GM10248 (cell line): ENCODE results near the gene HPS4.

ENCODE experiments used
- CTCF ChIA-PET: fragments of 300-600 bp; sonication (Branson Sonifier 250); formaldehyde crosslinking; extraction: SDS; loops from one replicate; lab custom pipeline; 2021; ENCODE audit warnings: antibody characterized with exemption; lab: Yijun Ruan, JAX
- POLR2A ChIA-PET: fragments of 350-650 bp; sonication (Branson Sonifier 250); formaldehyde crosslinking; extraction: SDS; loops from one replicate; lab custom pipeline; 2020; ENCODE audit warnings: antibody characterized with exemption; lab: Yijun Ruan, JAX
- DNase-seq: peaks from one replicate; pipeline ENCODE4 v3.0.0; 2012; ENCODE audit errors: extremely low spot score
- TF ChIP-seq, protein P1 (sequence below): IDR thresholded peaks from 2 replicates; pipeline ENCODE4 v1.5.1; 2012; ENCODE audit warnings: mild to moderate bottlenecking, low read depth; ENCODE audit errors: extremely low read depth, missing control alignments, control extremely low read depth

HPS4 gene

DNA sequence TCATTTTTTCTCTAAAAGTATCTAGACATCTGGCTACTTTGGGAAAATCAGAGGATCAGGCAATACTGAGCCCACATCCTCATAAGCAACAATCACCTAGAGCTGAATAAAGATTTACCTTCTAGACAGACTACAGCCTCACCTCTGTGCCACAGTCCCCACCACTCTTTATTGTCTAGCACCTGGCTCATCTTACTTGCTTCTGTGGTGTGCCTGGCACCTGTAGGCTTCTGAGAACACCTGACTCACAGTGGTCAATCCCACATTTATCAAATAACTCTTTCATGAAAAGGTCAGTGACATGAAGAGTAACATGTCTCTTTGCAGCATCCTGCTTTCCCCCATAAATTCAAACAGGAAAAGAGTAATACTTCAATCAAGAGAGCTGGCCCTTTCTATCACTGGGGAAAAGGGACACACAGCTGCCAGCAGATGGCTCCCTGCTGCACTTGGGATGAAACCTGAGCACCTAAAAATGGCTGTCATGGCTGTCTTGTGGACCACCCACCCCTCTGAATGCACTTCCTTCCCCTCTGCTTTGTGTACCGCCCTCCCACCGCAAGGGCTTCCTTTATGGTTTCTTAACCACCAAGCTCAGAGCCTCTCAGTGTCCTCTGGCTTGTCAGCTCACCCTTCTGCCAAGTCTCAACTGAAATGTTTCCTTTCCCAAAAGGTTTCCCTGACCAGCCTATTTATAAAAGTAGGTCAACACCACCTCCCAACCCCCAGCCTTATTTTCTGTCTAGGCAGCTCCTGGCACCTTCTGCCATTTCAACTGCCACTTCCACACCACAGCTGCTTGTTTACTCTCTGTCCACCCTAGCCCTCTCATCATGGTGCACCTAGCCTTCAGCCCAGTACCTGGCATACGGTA is 19.3 kb upstream of the HPS4 start:
- DNase-seq, result peak; percentile 66
- CTCF ChIA-PET, result interaction anchor here (0.7 to 4.4 kb wide), 20 partner anchors 8 to 162 kb away, joined by 3 to 23 read pairs (median 4); partner anchors contain the start of genes HPS4, SRRD and TFIP11
- POLR2A ChIA-PET, result no interaction called here
- TF ChIP-seq, protein P1, sequence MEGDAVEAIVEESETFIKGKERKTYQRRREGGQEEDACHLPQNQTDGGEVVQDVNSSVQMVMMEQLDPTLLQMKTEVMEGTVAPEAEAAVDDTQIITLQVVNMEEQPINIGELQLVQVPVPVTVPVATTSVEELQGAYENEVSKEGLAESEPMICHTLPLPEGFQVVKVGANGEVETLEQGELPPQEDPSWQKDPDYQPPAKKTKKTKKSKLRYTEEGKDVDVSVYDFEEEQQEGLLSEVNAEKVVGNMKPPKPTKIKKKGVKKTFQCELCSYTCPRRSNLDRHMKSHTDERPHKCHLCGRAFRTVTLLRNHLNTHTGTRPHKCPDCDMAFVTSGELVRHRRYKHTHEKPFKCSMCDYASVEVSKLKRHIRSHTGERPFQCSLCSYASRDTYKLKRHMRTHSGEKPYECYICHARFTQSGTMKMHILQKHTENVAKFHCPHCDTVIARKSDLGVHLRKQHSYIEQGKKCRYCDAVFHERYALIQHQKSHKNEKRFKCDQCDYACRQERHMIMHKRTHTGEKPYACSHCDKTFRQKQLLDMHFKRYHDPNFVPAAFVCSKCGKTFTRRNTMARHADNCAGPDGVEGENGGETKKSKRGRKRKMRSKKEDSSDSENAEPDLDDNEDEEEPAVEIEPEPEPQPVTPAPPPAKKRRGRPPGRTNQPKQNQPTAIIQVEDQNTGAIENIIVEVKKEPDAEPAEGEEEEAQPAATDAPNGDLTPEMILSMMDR, result peak; percentile 74

DNA sequence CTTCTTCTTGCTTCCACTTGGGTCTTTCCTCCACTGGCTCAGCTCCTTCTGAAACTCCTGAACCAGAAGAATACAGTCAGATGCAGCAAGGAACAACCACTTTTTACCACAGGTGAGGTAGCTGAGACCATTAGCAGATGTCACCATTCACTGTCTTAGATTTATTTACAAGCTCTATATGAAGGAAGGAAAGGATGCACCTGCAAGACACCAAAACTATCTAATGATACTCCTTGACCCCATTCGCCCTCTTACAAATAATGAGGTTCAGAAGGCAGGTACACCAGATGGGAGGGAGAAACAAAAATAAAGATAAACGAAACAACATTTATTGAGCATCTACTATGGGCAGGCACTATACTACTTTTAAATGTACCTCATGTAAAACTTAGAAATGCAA is 18.4 kb upstream of the HPS4 start:
- TF ChIP-seq, protein P1, result no peak
- ChIA-PET POLR2A (interaction anchor here (0.6 to 0.7 kb wide), 2 partner anchors 67 to 159 kb away, joined by 3 to 5 read pairs; no protein-coding TSS in a partner anchor), CTCF (interaction anchor here (0.9 to 4.4 kb wide), 12 partner anchors 9 to 163 kb away, joined by 3 to 23 read pairs (median 5); partner anchors contain the start of genes HPS4, SRRD and TFIP11)
- DNase-seq, result no peak

DNA sequence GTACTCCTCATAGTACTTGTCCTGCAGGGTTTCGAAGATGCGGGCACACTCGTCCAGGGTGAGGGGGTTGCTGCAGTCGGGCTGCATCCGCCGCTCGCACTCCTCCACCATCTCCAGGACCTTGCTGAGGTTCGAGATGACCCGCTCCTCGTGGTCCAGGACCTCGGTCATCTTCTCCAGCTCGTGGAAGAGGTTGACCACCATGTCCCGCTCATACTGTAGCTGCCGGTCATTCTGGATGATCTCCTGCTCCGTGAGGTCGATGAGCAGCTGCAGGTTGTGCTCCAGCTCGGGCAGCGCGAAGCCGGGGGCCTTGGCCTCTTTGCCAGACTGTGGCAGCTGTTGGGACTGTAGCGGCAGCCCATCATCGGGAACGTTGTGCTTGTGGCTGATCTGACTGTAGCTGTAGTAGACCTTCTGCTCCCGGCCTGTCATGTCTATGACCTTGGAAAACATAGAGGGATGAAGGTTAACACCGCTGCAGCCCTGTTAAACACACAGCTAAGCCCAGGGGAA is 15.7 kb upstream of the HPS4 start:
- no peak for DNase-seq
- CTCF ChIA-PET, result interaction anchor here (1.6 kb wide), 1 partner anchor 15 kb away, joined by 4 read pairs; the partner anchor contains the start of genes HPS4 and SRRD
- POLR2A ChIA-PET, result no interaction called here
- TF ChIP-seq, protein P1, result no peak

DNA sequence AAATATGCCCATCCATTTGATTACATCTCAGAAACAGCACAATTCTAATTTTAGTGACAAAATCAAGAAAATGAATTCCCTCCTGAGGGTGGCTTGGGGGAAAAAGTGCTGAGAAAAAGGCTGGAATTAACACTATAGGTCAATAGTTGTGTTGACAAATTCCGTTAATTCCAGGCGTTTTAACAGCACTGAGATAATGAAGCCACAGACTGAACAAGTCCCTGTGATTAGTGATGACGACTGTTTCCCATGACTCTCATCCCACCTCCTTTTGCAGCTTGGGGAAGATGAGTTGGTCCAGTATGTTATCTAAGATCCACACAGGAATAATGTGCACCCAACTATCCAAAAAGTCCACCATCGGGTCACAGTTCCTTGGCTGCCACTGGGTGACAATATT is 12.9 kb upstream of the HPS4 start:
- TF ChIP-seq, protein P1, result no peak
- ChIA-PET CTCF (no interaction called here), POLR2A (no interaction called here)
- no peak for DNase-seq

DNA sequence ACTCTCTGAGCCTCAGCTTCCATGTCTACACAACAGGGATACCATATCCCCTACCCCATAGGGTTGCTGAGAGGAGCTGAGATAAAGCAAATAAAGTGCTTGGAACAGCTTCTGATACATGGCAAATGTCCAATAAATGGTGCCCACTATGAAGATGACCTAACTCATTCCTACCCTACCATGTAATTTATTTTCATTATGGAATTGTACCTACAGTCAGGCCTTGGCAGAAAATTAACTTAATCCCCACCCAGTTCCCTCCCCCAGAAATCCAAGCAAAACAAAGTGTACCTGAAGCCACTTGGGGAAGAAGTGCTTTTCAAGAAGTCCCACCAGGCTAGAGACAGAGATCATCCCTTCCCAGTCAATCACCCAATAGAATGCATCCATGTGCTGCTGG is 10.9 kb upstream of the HPS4 start:
- ChIA-PET POLR2A (no interaction called here), CTCF (interaction anchor here (0.9 to 1.9 kb wide), 4 partner anchors 9 to 170 kb away, joined by 3 to 6 read pairs (median 6); partner anchors contain the start of genes HPS4 and SRRD)
- DNase-seq, result no peak
- TF ChIP-seq, protein P1, result no peak

DNA sequence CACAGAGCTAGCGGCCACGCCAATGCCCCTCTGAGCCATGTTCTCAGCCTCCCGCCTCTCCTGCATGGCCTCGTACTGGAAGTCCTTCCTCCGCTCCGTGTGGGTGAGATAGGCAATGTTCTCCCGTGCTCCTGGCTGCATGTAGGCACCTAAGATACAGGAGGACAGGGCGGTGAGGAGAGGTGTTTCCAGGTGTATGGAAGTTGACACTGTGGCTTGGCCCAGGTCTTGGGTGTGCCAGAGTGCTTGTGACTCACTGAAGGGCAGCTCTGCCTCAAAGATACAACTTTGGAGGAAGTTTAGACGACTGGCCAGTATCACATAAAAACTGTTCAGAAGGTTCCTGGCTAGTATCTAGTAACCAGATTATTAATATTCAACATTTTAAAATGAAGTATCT is 8.6 kb upstream of the HPS4 start:
- DNase-seq, result no peak
- POLR2A ChIA-PET, result interaction anchor here (0.5 to 0.7 kb wide), 3 partner anchors 16 to 331 kb away, joined by 4 read pairs; no protein-coding TSS in a partner anchor
- CTCF ChIA-PET, result interaction anchor here (1.0 to 1.2 kb wide), 4 partner anchors 8 to 73 kb away, joined by 3 to 6 read pairs (median 4); partner anchors contain the start of genes HPS4 and SRRD
- TF ChIP-seq, protein P1, result no peak
